Activated B cell treated with CpG ODN at 0.5 μM for 24 hours (primary cell): ENCODE results near the gene FCER1G. TPM values are rescaled to one million over a fixed set of nuclear protein-coding genes. Genes with fewer than 3 reads are reported as not detected.

ENCODE experiments used
- ATAC-seq: fragments of 200-7000 bp; cut with Tn5 transposase; one replicate; pipeline ENCODE4 v1.10.0; 2021; ENCODE audit warnings: low read depth, mild to moderate bottlenecking, moderate library complexity
- CTCF ChIA-PET: fragments of 350-600 bp; sonication (Branson Sonifier 250); formaldehyde crosslinking; loops from one replicate; lab custom pipeline; 2021; ENCODE audit warnings: antibody characterized with exemption; lab: Charles Lee
- POLR2A ChIA-PET: fragments of 350-600 bp; sonication (Branson Sonifier 250); formaldehyde crosslinking; loops from one replicate; lab custom pipeline; 2021; ENCODE audit warnings: antibody characterized with exemption; lab: Charles Lee
- DNase-seq: peaks from one replicate; pipeline ENCODE4 v3.0.0; 2022
- H3K27ac Mint-ChIP-seq: one replicate; pipeline ENCODE4 v1.8.0; 2020; ENCODE audit warnings: mixed read lengths
- H3K27me3 Mint-ChIP-seq: one replicate; pipeline ENCODE4 v1.8.0; 2021; ENCODE audit warnings: mixed read lengths
- H3K36me3 Mint-ChIP-seq: one replicate; pipeline ENCODE4 v1.8.0; 2021; ENCODE audit warnings: low read depth, mixed read lengths
- H3K4me1 Mint-ChIP-seq: one replicate; pipeline ENCODE4 v1.8.0; 2021; ENCODE audit warnings: mixed read lengths
- H3K4me3 Mint-ChIP-seq: one replicate; pipeline ENCODE4 v1.8.0; 2020; ENCODE audit warnings: mild to moderate bottlenecking, mixed read lengths
- H3K9me3 Mint-ChIP-seq: one replicate; pipeline ENCODE4 v1.8.0; 2020; ENCODE audit warnings: mixed read lengths
- CTCF ChIP-seq: fragments of 200-600 bp; IDR thresholded peaks from one replicate; pipeline ENCODE4 v1.8.0; 2022; ENCODE audit warnings: antibody characterized with exemption, mild to moderate bottlenecking
- intact Hi-C: fragments of 100-400 bp; cut with micrococcal nuclease; formaldehyde crosslinking; loops from one replicate; pipeline ENCODE4 v1.15.1; 2024
- total RNA-seq: library from RNA; stranded (reverse); gene quantifications from 2 replicates; pipeline ENCODE4 v1.2.3, GENCODE V29; 2022

FCER1G gene
- 0.60 and 0.69 TPM in 2 replicates for total RNA-seq

GRCh38 chr1:161215076-161215475 lies at the start of gene FCER1G:
TSS of gene FCER1G (plus strand) at chr1:161215295. CDS start at chr1:161215322, 27 bp downstream.
- peaks cover 8% of the 10 kb centered on the region for H3K27me3 Mint-ChIP-seq
- ChIA-PET POLR2A (no interaction called here), CTCF (interaction anchor here (0.9 to 1.0 kb wide), 2 partner anchors 11 to 23 kb away, joined by 3 read pairs; partner anchors contain the start of gene TOMM40L)
- ATAC-seq (no peak), DNase-seq (no peak)
- no peaks in the 10 kb centered on the region for H3K9me3 Mint-ChIP-seq
- peaks cover 50% of the 10 kb centered on the region for H3K36me3 Mint-ChIP-seq
- TF ChIP-seq CTCF: no peak
- no peak within 1 kb of the TSS for H3K4me3 Mint-ChIP-seq
- H3K4me1 Mint-ChIP-seq: peaks cover 23% of the 10 kb centered on the region
- intact Hi-C loops: no loop called here
- H3K27ac Mint-ChIP-seq: no peak within 1 kb of the TSS

- DNase-seq (peak; percentile 82), ATAC-seq (peak; percentile 94)
- Mint-ChIP-seq H3K36me3 (peaks cover 65% of the 10 kb centered on the region), H3K4me1 (peaks cover 48% of the 10 kb centered on the region), H3K4me3 (peak within 1 kb of the TSS; percentile 88), H3K27ac (peak within 1 kb of the TSS; percentile 98), H3K27me3 (no peaks in the 10 kb centered on the region), H3K9me3 (no peaks in the 10 kb centered on the region)
- TF ChIP-seq CTCF: no peak
- CTCF ChIA-PET: interaction anchor here (0.6 to 3.8 kb wide), 21 partner anchors 9 to 219 kb away, joined by 3 to 40 read pairs (median 5); partner anchors contain the start of genes ARHGAP30, B4GALT3, NDUFS2 and TOMM40L
- intact Hi-C loops: loop anchor here (1.0 kb wide), 6 partner anchors 11 to 216 kb away; partner anchors contain the start of genes B4GALT3, DEDD, NDUFS2 and UFC1
- POLR2A ChIA-PET: interaction anchor here (0.6 to 4.3 kb wide), 23 partner anchors 8 to 451 kb away, joined by 3 to 49 read pairs (median 6); partner anchors contain the start of genes ARHGAP30, B4GALT3, DEDD and NDUFS2
Observed at GRCh38 chr1:161165742-161166668, 49.1 kb upstream of the FCER1G start, which contains the start of gene PPOX. TSS of gene PPOX (plus strand) at chr1:161166426. CDS start at chr1:161166848, 422 bp downstream.

GRCh38 chr1:161166669-161167548 lies 48.2 kb upstream of the FCER1G start:
- no peak for DNase-seq
- intact Hi-C loops: loop anchor here (1.0 kb wide), 5 partner anchors 10 to 35 kb away; partner anchors contain the start of genes B4GALT3, DEDD, NDUFS2 and UFC1
- Mint-ChIP-seq H3K36me3 (peaks cover 66% of the 10 kb centered on the region), H3K4me3 (peak overlapping the region; percentile 88), H3K27ac (peak overlapping the region; percentile 98), H3K27me3 (no peaks in the 10 kb centered on the region), H3K9me3 (no peaks in the 10 kb centered on the region), H3K4me1 (peaks cover 39% of the 10 kb centered on the region)
- ChIA-PET CTCF (interaction anchor here (0.6 to 3.8 kb wide), 15 partner anchors 10 to 1247 kb away, joined by 3 to 40 read pairs (median 5); partner anchors contain the start of genes B4GALT3, NDUFS2, TOMM40L and UFC1), POLR2A (interaction anchor here (0.6 to 4.3 kb wide), 19 partner anchors 9 to 1089 kb away, joined by 3 to 49 read pairs (median 7); partner anchors contain the start of genes ARHGAP30, B4GALT3, DEDD and NDUFS2)
- no peak for TF ChIP-seq CTCF
- ATAC-seq: no peak

- Mint-ChIP-seq H3K4me3 (no peak overlapping the region), H3K36me3 (peaks cover 68% of the 10 kb centered on the region), H3K4me1 (peaks cover 36% of the 10 kb centered on the region), H3K27me3 (no peaks in the 10 kb centered on the region), H3K27ac (no peak overlapping the region), H3K9me3 (no peaks in the 10 kb centered on the region)
- intact Hi-C loops: no loop called here
- no peak for TF ChIP-seq CTCF
- CTCF ChIA-PET: no interaction called here
- no peak for ATAC-seq
- no peak for DNase-seq
- POLR2A ChIA-PET: interaction anchor here (1.8 kb wide), 1 partner anchor 13 kb away, joined by 6 read pairs; no protein-coding TSS in a partner anchor
Observed at GRCh38 chr1:161168906-161169305, 46.2 kb upstream of the FCER1G start.
